Measurements from ENCODE around the gene CHN1.
A peak's percentile ranks its signal among the peaks of the same experiment; 100 is the strongest.

The CHN1 gene

GRCh38 chr2:174882416-174882815 is 122.8 kb downstream of the CHN1 start:
- no peak for DNase-seq
- intact Hi-C loops (cut with DNase I), result no loop called here

GRCh38 chr2:174881678-174882077 is 123.5 kb downstream of the CHN1 start:
- DNase-seq, result no peak
- intact Hi-C loops (cut with DNase I), result no loop called here

GRCh38 chr2:174878537-174879147 is 126.5 kb downstream of the CHN1 start:
- intact Hi-C loops (cut with DNase I), result no loop called here
- no peak for DNase-seq

- no peak for DNase-seq
- intact Hi-C loops (cut with DNase I), result no loop called here
These were observed 127.4 kb downstream of the CHN1 start for GRCh38 chr2:174877751-174878150.

GRCh38 chr2:174877301-174877700 is 127.9 kb downstream of the CHN1 start:
- intact Hi-C loops (cut with DNase I), result no loop called here

GRCh38 chr2:174874085-174874484 is 131.1 kb downstream of the CHN1 start:
- no peak for DNase-seq
- intact Hi-C loops (cut with DNase I), result no loop called here

More at GRCh38 chr2:174877301-174877700, 127.9 kb downstream of the CHN1 start:
- no peak for DNase-seq

- no peak for DNase-seq
- intact Hi-C loops (cut with DNase I), result no loop called here
These were observed 131.7 kb downstream of the CHN1 start for GRCh38 chr2:174873471-174873870.

GRCh38 chr2:174870787-174871186 is 134.4 kb downstream of the CHN1 start:
- intact Hi-C loops (cut with DNase I), result no loop called here
- DNase-seq, result no peak

GRCh38 chr2:174868878-174869277 is 136.3 kb downstream of the CHN1 start:
- intact Hi-C loops (cut with DNase I), result no loop called here
- DNase-seq, result no peak

- DNase-seq, result no peak
- intact Hi-C loops (cut with DNase I), result no loop called here
These were observed 138.8 kb downstream of the CHN1 start for GRCh38 chr2:174866421-174866820.

GRCh38 chr2:174863183-174863582 is 142.0 kb downstream of the CHN1 start:
- intact Hi-C loops (cut with DNase I), result no loop called here
- DNase-seq, result no peak

- no peak for DNase-seq
- intact Hi-C loops (cut with DNase I), result no loop called here
These were observed 145.5 kb downstream of the CHN1 start for GRCh38 chr2:174859563-174860169.

GRCh38 chr2:174858745-174859144 is 146.4 kb downstream of the CHN1 start:
- intact Hi-C loops (cut with DNase I), result no loop called here
- DNase-seq, result no peak

GRCh38 chr2:174856447-174856846 is 148.7 kb downstream of the CHN1 start:
- DNase-seq, result peak in 5 of 10 donors; percentile 33 to 90 (median 77)
- intact Hi-C loops (cut with DNase I), result no loop called here

- intact Hi-C loops (cut with DNase I), result loop anchor here (5.0 to 10.0 kb wide), 2 partner anchors 68 to 75 kb away; no protein-coding TSS in a partner anchor
- DNase-seq, result peak in 7 of 10 donors; percentile 16 to 89 (median 45)
These were observed 157.9 kb downstream of the CHN1 start for GRCh38 chr2:174846941-174847938.

GRCh38 chr2:174846218-174846617 is 159.0 kb downstream of the CHN1 start:
- no peak for DNase-seq
- intact Hi-C loops (cut with DNase I), result loop anchor here (5.0 to 10.0 kb wide), 2 partner anchors 69 to 74 kb away; no protein-coding TSS in a partner anchor

- intact Hi-C loops (cut with DNase I), result loop anchor here (10.0 kb wide), 1 partner anchor 70 kb away; no protein-coding TSS in a partner anchor
- DNase-seq, result no peak
These were observed 160.9 kb downstream of the CHN1 start for GRCh38 chr2:174844295-174844708.

- intact Hi-C loops (cut with DNase I), result loop anchor here (10.0 kb wide), 1 partner anchor 72 kb away; no protein-coding TSS in a partner anchor
These were observed 162.7 kb downstream of the CHN1 start for GRCh38 chr2:174842496-174842895.

GRCh38 chr2:174841936-174842335 is 163.2 kb downstream of the CHN1 start:
- intact Hi-C loops (cut with DNase I), result loop anchor here (10.0 kb wide), 1 partner anchor 73 kb away; no protein-coding TSS in a partner anchor
- no peak for DNase-seq

More at GRCh38 chr2:174842496-174842895, 162.7 kb downstream of the CHN1 start:
- DNase-seq, result peak in 1 of 10 donors; percentile 69

GRCh38 chr2:174841350-174841749 is 163.8 kb downstream of the CHN1 start:
- DNase-seq, result no peak
- intact Hi-C loops (cut with DNase I), result loop anchor here (10.0 kb wide), 1 partner anchor 73 kb away; no protein-coding TSS in a partner anchor

- no peak for DNase-seq
- intact Hi-C loops (cut with DNase I), result loop anchor here (10.0 kb wide), 1 partner anchor 74 kb away; no protein-coding TSS in a partner anchor
These were observed 164.7 kb downstream of the CHN1 start for GRCh38 chr2:174840436-174840835.
